IMR-90 (cell line): Measurements from ENCODE around the gene BCDIN3D. TPM values are rescaled to one million over a fixed set of nuclear protein-coding genes. Genes with fewer than 3 reads are reported as not detected.

Experiments used
- ATAC-seq: fragments of 200-7000 bp; cut with Tn5 transposase; 2 replicates; pipeline ENCODE4 v1.9.1; 2020; ENCODE audit warnings: low read depth, mild to moderate bottlenecking, moderate library complexity
- BruUV-seq: library from RNA; stranded (reverse); fragments of 400-500 nt; replicated peaks from 2 replicates; lab custom pipeline; 2021; lab: Mats Ljungman, UMichigan
- CTCF ChIA-PET: fragments of 300-600 bp; formaldehyde crosslinking; extraction: SDS; loops from one replicate; lab custom pipeline; 2021; ENCODE audit warnings: antibody characterized with exemption; lab: Yijun Ruan, JAX
- POLR2A ChIA-PET: fragments of 300-600 bp; sonication (Branson Sonifier 250); formaldehyde crosslinking; loops from one replicate; lab custom pipeline; 2022; ENCODE audit warnings: antibody characterized with exemption; ENCODE audit not compliant: unreplicated experiment; lab: Charles Lee
- DNase-seq: peaks from one replicate; pipeline ENCODE4 v3.0.0; 2013
- H2AFZ ChIP-seq: replicated peaks from 2 replicates; pipeline ENCODE3; 2013; ENCODE audit warnings: low read length, mild to moderate bottlenecking; ENCODE audit not compliant: poor library complexity
- H2AK5ac ChIP-seq: 2 replicates; pipeline ENCODE4 v1.6.1; 2013; ENCODE audit warnings: low read depth, low read length, inconsistent platforms
- H2AK9ac ChIP-seq: replicated peaks from 2 replicates; pipeline ENCODE3; 2013; ENCODE audit warnings: mild to moderate bottlenecking, low read depth, low read length, moderate library complexity; ENCODE audit not compliant: poor library complexity
- H2BK120ac ChIP-seq: 2 replicates; pipeline ENCODE4 v1.6.1; 2013; ENCODE audit warnings: low read depth, low read length, inconsistent platforms
- H2BK15ac ChIP-seq: 3 replicates; pipeline ENCODE4 v1.6.1; 2013; ENCODE audit warnings: low read depth, low read length, inconsistent platforms
- H2BK20ac ChIP-seq: 2 replicates; pipeline ENCODE4 v1.6.1; 2013; ENCODE audit warnings: low read depth, mild to moderate bottlenecking, inconsistent platforms, low read length, moderate library complexity
- H2BK5ac ChIP-seq: 2 replicates; pipeline ENCODE4 v1.6.1; 2013; ENCODE audit warnings: mild to moderate bottlenecking, low read depth, low read length, inconsistent platforms; ENCODE audit not compliant: poor library complexity, severe bottlenecking
- H3K14ac ChIP-seq: replicated peaks from 2 replicates; pipeline ENCODE4 v1.6.1; 2013; ENCODE audit warnings: low read depth, low read length, inconsistent platforms
- H3K18ac ChIP-seq: 2 replicates; pipeline ENCODE4 v1.6.1; 2013; ENCODE audit warnings: low read depth, low read length, control low read depth
- H3K23ac ChIP-seq: 2 replicates; pipeline ENCODE4 v1.6.1; 2013; ENCODE audit warnings: low read depth, low read length, inconsistent platforms
- H3K27ac ChIP-seq: 2 replicates; pipeline ENCODE4 v1.5.1; 2013; ENCODE audit warnings: mild to moderate bottlenecking, control low read depth, low read length; ENCODE audit not compliant: insufficient read depth
- H3K27me3 ChIP-seq: 2 replicates; pipeline ENCODE4 v1.6.1; 2013; ENCODE audit warnings: low read length; ENCODE audit not compliant: control insufficient read depth, insufficient read depth
- H3K36me3 ChIP-seq: 2 replicates; pipeline ENCODE4 v1.6.1; 2013; ENCODE audit warnings: low read length, mixed read lengths; ENCODE audit not compliant: control insufficient read depth, insufficient read depth
- H3K4ac ChIP-seq: 2 replicates; pipeline ENCODE4 v1.6.1; 2013; ENCODE audit warnings: low read depth, low read length, inconsistent platforms
- H3K4me1 ChIP-seq: 2 replicates; pipeline ENCODE4 v1.6.1; 2013; ENCODE audit warnings: low read length, mixed read lengths; ENCODE audit not compliant: control insufficient read depth, insufficient read depth
- H3K4me2 ChIP-seq: 2 replicates; pipeline ENCODE4 v1.6.1; 2013; ENCODE audit warnings: low read depth, mild to moderate bottlenecking, control low read depth, low read length, moderate library complexity
- H3K4me3 ChIP-seq: 2 replicates; pipeline ENCODE4 v1.5.1; 2013; ENCODE audit warnings: low read depth, mild to moderate bottlenecking, control low read depth, low read length, moderate library complexity; ENCODE audit not compliant: insufficient read depth
- H3K56ac ChIP-seq: 2 replicates; pipeline ENCODE4 v1.6.1; 2013; ENCODE audit warnings: low read length, inconsistent platforms; ENCODE audit not compliant: insufficient read depth; ENCODE audit errors: extremely low read depth
- H3K79me1 ChIP-seq, 2 experiments: 2 replicates each; pipeline ENCODE4 v1.6.1; 2013; ENCODE audit warnings: low read length in 2 of 2, inconsistent platforms in 1 of 2, low read depth in 1 of 2
- H3K9ac ChIP-seq: 2 replicates; pipeline ENCODE4 v1.6.1; 2013; ENCODE audit warnings: low read depth, low read length, control low read depth
- H3K9me1 ChIP-seq: 2 replicates; pipeline ENCODE4 v1.6.1; 2013; ENCODE audit warnings: low read length, inconsistent platforms; ENCODE audit not compliant: insufficient read depth
- H3K9me3 ChIP-seq: 2 replicates; pipeline ENCODE4 v1.6.1; 2013; ENCODE audit warnings: low read length; ENCODE audit not compliant: control insufficient read depth, insufficient read depth
- H4K20me1 ChIP-seq: 2 replicates; pipeline ENCODE4 v1.6.1; 2013; ENCODE audit warnings: low read length, inconsistent platforms; ENCODE audit not compliant: insufficient read depth
- H4K5ac ChIP-seq: 2 replicates; pipeline ENCODE4 v1.6.1; 2013; ENCODE audit warnings: mild to moderate bottlenecking, low read depth, low read length, control low read depth
- H4K8ac ChIP-seq, 2 experiments: 2 replicates each; pipeline ENCODE4 v1.6.1; 2013; ENCODE audit warnings: low read depth in 2 of 2, low read length in 2 of 2, control low read depth in 1 of 2, inconsistent platforms in 1 of 2
- H4K91ac ChIP-seq: 2 replicates; pipeline ENCODE4 v1.6.1; 2013; ENCODE audit warnings: low read depth, low read length, inconsistent platforms; ENCODE audit not compliant: insufficient read depth
- BHLHE40 ChIP-seq: fragments of 150-350 bp; IDR thresholded peaks from 2 replicates; pipeline ENCODE4 v1.6.1; 2016; ENCODE audit warnings: mild to moderate bottlenecking, low read depth, low read length
- CEBPB ChIP-seq: IDR thresholded peaks from 2 replicates; pipeline ENCODE4 v1.6.1; 2012; ENCODE audit warnings: low read depth, low read length, improper control_type of control experiment
- CHD1 ChIP-seq: IDR thresholded peaks from 2 replicates; pipeline ENCODE4 v1.6.1; 2012; ENCODE audit warnings: low read depth, low read length, improper control_type of control experiment
- CTCF ChIP-seq: conservative IDR thresholded peaks from 2 replicates; pipeline ENCODE4 v1.5.1; 2012; ENCODE audit warnings: mild to moderate bottlenecking, low read depth, low read length, improper control_type of control experiment
- FOS ChIP-seq: fragments of 150-350 bp; IDR thresholded peaks from 2 replicates; pipeline ENCODE4 v1.6.1; 2016; ENCODE audit warnings: low read depth, low read length
- MAFK ChIP-seq: IDR thresholded peaks from 2 replicates; pipeline ENCODE4 v1.6.1; 2012; ENCODE audit warnings: low read depth, low read length, improper control_type of control experiment
- MAZ ChIP-seq: IDR thresholded peaks from 2 replicates; pipeline ENCODE4 v1.6.1; 2012; ENCODE audit warnings: low read depth, mild to moderate bottlenecking, low read length, improper control_type of control experiment, moderate library complexity, borderline replicate concordance
- MXI1 ChIP-seq: IDR thresholded peaks from 2 replicates; pipeline ENCODE4 v1.6.1; 2012; ENCODE audit warnings: low read depth, mild to moderate bottlenecking, low read length, moderate library complexity, borderline replicate concordance
- NFE2L2 ChIP-seq: fragments of 150-350 bp; IDR thresholded peaks from 2 replicates; pipeline ENCODE4 v1.6.1; 2016; ENCODE audit warnings: low read depth, mild to moderate bottlenecking, low read length
- POLR2A ChIP-seq: IDR thresholded peaks from 2 replicates; pipeline ENCODE4 v1.6.1; 2012; ENCODE audit warnings: mild to moderate bottlenecking, low read depth, low read length
- RAD21 ChIP-seq: IDR thresholded peaks from 2 replicates; pipeline ENCODE4 v1.6.1; 2012; ENCODE audit warnings: low read length, improper control_type of control experiment
- RCOR1 ChIP-seq: IDR thresholded peaks from 2 replicates; pipeline ENCODE4 v1.6.1; 2012; ENCODE audit warnings: mild to moderate bottlenecking, low read length, improper control_type of control experiment; ENCODE audit not compliant: insufficient replicate concordance
- RFX5 ChIP-seq: IDR thresholded peaks from 2 replicates; pipeline ENCODE4 v1.8.0; 2012; ENCODE audit warnings: low read depth, mild to moderate bottlenecking, low read length, moderate library complexity
- SMC3 ChIP-seq: fragments of 150-350 bp; IDR thresholded peaks from 2 replicates; pipeline ENCODE4 v1.6.1; 2016; ENCODE audit warnings: low read depth, mild to moderate bottlenecking, antibody characterized with exemption, low read length, moderate library complexity
- USF2 ChIP-seq: fragments of 150-350 bp; IDR thresholded peaks from 2 replicates; pipeline ENCODE4 v1.6.1; 2017; ENCODE audit warnings: mild to moderate bottlenecking, antibody characterized with exemption, low read length, low read depth
- WGBS, 2 experiments: methylation state at CpG; one replicate each; pipeline versions ENCODE4 v1.1.5 to v1.1.7; 2013; ENCODE audit warnings: missing lambda C conversion rate in 2 of 2; ENCODE audit not compliant: insufficient read length in 1 of 2; ENCODE audit errors: extremely low coverage in 2 of 2; 5-methylcytosine and 5-hydroxymethylcytosine counted together
- dilution Hi-C: fragments of 300-500 bp; cut with HindIII; formaldehyde crosslinking; loops from one replicate; pipeline ENCODE4 v1.14.3; 2018; ENCODE audit warnings: low sequenced_read_pairs; ENCODE audit not compliant: unreplicated experiment
- in situ Hi-C: fragments of 300-500 bp; cut with MboI; formaldehyde crosslinking; loops from 3 replicates; pipeline ENCODE4 v1.14.3; 2019; ENCODE audit warnings: low sequenced_read_pairs, inconsistent platforms, mixed read lengths
- intact Hi-C: fragments of 100-400 bp; cut with micrococcal nuclease; formaldehyde crosslinking; loops from 2 replicates; pipeline ENCODE4 v1.10.0; 2022
- polyA plus RNA-seq, 3 experiments: library from polyadenylated mRNA; depleted of rRNA; stranded (reverse); fragments of >200 nt; gene quantifications; 2 replicates each; pipeline ENCODE4 v1.2.3, GENCODE V29; 2012; ENCODE audit warnings: low replicate concordance in 1 of 3
- total RNA-seq: library from RNA; depleted of rRNA; stranded (reverse); fragments of >200 nt; gene quantifications from 2 replicates; pipeline ENCODE4 v1.2.3, GENCODE V29; 2012
- TF ChIP-seq, protein P1 (sequence below): fragments of 150-350 bp; IDR thresholded peaks from 2 replicates; pipeline ENCODE4 v1.6.1; 2016; ENCODE audit warnings: low read depth, mild to moderate bottlenecking, low read length, moderate library complexity, borderline replicate concordance

BCDIN3D gene
- total and polyA plus RNA-seq, 2 of the 4 experiments (the other 2 are of a cell fraction) = 2.3 TPM

DNA sequence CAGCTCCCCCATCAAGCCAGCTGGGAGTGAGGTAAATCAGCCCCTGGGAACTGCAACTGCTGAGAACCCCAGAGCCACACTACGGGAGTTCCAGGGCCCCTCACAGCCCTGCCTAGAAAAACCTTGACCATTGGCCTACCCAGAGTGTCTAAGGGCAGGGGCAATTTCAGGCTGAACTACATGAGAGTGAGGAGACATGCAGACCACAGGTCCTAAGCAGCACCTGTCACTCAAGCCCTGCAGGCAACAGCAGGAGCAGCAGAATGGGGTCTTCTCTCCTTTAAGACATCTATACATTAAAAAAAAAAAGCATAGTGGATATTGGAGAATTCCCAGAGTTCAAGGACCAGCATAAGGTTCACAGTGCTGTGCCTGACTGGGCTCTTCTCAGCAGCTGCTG is 19.6 kb downstream of the BCDIN3D start:
- Histone ChIP-seq H2BK120ac (no peak overlapping the region), H3K27me3 (no peaks in the 10 kb centered on the region), H3K4me1 (peaks cover 27% of the 10 kb centered on the region), H3K79me1 (peaks cover 28 to 91% of the 10 kb centered on the region in 2 experiments), H3K4me3 (no peak overlapping the region), H3K56ac (no peak overlapping the region), H4K5ac (no peak overlapping the region), H4K20me1 (peaks cover 89% of the 10 kb centered on the region), H3K27ac (no peak overlapping the region), H3K9ac (no peak overlapping the region), H3K4ac (no peak overlapping the region), H2AK9ac (no peak overlapping the region), H3K36me3 (peaks cover 6% of the 10 kb centered on the region; the same call in 1 of the 2 replicates), H3K9me1 (peaks cover 36% of the 10 kb centered on the region), H4K91ac (no peak overlapping the region), H2BK20ac (no peak overlapping the region), H2AK5ac (no peak overlapping the region), H3K18ac (no peak overlapping the region), H4K8ac (no peak overlapping the region), H3K4me2 (no peak overlapping the region), H3K14ac (no peak overlapping the region), H2AFZ (no peak overlapping the region), H2BK5ac (no peak overlapping the region), H3K9me3 (no peaks in the 10 kb centered on the region), H3K23ac (no peak overlapping the region), H2BK15ac (no peak overlapping the region)
- no CpG with 5 or more reads among the region's 1 CpG for WGBS, 2 experiments
- dilution Hi-C loops (no loop called here), in situ Hi-C loops (no loop called here), intact Hi-C loops (no loop called here)
- POLR2A ChIA-PET = no interaction called here
- ATAC-seq (no peak), DNase-seq (no peak)
- CTCF ChIA-PET = no interaction called here
- no peak for TF ChIP-seq NFE2L2
- no peak for TF ChIP-seq CTCF
- TF ChIP-seq USF2 = no peak
- no peak for TF ChIP-seq POLR2A
- no peak for TF ChIP-seq RAD21
- TF ChIP-seq CEBPB = no peak
- no peak for TF ChIP-seq SMC3
- no peak for TF ChIP-seq CHD1
- TF ChIP-seq, protein P1, sequence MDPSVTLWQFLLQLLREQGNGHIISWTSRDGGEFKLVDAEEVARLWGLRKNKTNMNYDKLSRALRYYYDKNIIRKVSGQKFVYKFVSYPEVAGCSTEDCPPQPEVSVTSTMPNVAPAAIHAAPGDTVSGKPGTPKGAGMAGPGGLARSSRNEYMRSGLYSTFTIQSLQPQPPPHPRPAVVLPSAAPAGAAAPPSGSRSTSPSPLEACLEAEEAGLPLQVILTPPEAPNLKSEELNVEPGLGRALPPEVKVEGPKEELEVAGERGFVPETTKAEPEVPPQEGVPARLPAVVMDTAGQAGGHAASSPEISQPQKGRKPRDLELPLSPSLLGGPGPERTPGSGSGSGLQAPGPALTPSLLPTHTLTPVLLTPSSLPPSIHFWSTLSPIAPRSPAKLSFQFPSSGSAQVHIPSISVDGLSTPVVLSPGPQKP = no peak
- no peak for TF ChIP-seq MAFK
- no peak for TF ChIP-seq RFX5
- no peak for TF ChIP-seq MXI1
- no peak for TF ChIP-seq FOS
- TF ChIP-seq MAZ = no peak
- no peak for TF ChIP-seq RCOR1
- no peak for TF ChIP-seq BHLHE40
- no TSS peak for BruUV-seq
